ENCODE results near the gene ZNF101.

DNA sequence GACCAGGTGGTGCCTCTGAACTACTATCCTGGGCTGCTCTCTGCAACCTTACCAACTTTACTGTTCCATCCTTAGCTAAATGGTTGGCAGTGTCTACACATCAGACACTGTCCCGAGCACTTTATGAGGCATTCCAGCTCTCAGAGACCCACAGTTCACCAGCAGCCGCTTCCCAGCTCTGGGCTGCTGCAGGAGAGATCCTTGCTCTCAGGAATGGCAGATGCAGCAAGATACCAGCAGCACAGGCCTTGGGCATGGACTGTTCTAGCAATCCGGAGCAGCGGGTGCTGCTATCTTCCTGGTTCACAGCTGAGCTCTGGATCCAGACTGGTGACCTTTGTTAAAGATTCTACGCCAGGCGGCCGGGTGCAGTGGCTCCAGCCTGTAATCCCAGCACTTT is 37.3 kb upstream of the ZNF101 start:
- no peak for TF ChIP-seq POLR2AphosphoS5 (IDR thresholded peaks at IDR 0.05)
- TF ChIP-seq, protein P1, sequence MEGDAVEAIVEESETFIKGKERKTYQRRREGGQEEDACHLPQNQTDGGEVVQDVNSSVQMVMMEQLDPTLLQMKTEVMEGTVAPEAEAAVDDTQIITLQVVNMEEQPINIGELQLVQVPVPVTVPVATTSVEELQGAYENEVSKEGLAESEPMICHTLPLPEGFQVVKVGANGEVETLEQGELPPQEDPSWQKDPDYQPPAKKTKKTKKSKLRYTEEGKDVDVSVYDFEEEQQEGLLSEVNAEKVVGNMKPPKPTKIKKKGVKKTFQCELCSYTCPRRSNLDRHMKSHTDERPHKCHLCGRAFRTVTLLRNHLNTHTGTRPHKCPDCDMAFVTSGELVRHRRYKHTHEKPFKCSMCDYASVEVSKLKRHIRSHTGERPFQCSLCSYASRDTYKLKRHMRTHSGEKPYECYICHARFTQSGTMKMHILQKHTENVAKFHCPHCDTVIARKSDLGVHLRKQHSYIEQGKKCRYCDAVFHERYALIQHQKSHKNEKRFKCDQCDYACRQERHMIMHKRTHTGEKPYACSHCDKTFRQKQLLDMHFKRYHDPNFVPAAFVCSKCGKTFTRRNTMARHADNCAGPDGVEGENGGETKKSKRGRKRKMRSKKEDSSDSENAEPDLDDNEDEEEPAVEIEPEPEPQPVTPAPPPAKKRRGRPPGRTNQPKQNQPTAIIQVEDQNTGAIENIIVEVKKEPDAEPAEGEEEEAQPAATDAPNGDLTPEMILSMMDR (IDR thresholded peaks at IDR 0.05): no peak
- TF ChIP-seq EP300 (IDR thresholded peaks at IDR 0.05): no peak
- TF ChIP-seq POLR2A (IDR thresholded peaks at IDR 0.05): no peak

Measured in suprapubic skin (tissue), 4 donors.